C1 segment of cervical spinal cord (tissue), 14 donors: ENCODE results near the gene LDHB.
"Not testable (repeated sequence)": the region's sequence is repeated elsewhere in the genome, so short reads cannot be mapped to it uniquely, and the experiment has no call there.

Source experiments
- DNase-seq, 14 donors: peaks; one replicate each; lab custom pipeline; 2025; lab: John Stamatoyannopoulos, UW

The LDHB gene

DNA sequence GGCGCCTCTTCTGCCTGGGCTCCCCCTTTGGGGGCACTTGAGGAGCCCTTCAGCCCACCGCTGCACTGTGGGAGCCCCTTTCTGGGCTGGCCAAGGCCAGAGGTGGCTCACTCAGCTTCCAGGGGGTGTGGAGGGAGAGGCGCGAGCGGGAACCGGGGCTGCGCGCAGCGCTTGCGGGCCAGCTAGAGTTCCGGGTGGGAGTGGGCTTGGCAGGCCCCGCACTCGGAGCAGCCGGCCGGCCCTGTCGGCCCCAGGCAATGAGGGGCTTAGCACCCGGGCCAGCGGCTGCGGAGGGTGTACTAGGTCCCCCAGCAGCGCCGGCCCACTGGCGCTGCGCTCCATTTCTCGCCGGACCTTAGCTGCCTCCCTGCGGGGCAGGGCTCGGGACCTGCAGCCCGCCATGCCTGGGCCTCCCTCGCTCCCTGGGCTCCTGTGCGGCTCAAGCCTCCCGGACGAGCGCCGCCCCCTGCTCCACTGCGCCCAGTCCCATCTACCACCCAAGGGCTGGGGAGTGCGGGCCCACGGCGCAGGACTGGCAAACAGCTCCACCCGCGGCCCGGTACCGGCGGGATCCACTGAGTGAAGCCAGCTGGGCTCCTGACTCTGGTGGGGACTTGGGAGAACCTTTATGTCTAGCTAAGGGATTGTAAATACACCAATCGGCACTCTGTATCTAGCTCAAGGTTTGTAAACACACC, 3.9 kb upstream of the LDHB start:
- DNase-seq, result not testable (repeated sequence)

DNA sequence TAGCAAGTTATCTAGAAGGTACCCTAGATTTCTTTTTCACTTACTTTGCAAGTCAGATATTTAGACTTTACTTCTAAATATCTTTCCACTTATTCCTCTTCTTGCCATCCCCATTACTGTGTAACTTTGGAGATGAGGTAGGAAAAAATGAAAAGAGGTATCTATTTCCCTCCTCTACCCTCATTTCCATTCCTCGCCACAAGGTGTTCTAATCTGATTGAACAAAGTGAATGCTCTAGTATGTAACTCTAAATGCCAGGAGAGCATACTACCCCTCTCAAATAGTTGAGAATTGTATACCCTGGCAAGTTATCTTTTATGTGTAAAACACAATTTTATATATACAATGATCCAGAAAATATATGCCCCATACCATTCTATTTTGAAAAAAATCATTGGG, 1.7 kb upstream of the LDHB start:
- no peak for DNase-seq

DNA sequence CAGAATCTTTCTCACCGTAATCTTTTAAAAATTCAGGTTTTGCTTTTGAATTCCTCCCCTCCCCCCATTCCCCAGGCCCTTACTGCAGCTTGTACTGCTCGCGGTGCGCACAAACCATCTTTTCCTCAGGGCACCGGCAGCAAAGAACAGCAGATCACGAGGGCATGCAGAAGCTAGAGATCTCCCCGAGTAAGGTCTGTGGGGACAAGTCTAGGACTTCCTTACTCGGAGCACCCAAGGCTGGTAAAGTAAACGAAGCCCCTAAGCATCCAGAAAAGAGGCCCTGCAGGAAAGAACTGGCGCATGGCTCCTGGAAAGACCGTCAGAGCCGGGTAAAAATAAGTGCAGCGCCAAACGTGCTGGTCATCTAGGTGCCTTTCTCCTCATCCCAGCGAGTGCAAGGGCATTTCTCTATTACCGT, 727 bp downstream of the LDHB start:
- DNase-seq, result peak in 9 of 14 donors; percentile 56 to 73 (median 65)

DNA sequence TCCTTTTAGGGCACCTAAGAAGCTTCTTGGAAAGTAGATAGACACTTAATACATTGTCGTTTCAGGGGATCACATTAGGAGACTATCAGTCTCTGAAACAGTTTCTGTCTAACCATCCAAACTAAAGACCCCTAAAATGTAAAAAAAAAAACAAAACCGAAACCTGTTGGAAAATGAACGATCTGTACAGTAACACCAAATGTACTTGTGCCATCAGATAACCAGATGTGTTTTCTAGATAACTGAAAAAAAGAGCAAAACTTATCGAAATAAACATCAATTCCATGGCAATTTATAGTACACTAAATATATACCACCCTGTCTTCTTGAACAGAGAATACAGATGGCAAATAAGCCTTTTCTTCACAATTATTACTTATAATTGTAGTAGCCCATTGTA, 2.1 kb downstream of the LDHB start:
- no peak for DNase-seq

DNA sequence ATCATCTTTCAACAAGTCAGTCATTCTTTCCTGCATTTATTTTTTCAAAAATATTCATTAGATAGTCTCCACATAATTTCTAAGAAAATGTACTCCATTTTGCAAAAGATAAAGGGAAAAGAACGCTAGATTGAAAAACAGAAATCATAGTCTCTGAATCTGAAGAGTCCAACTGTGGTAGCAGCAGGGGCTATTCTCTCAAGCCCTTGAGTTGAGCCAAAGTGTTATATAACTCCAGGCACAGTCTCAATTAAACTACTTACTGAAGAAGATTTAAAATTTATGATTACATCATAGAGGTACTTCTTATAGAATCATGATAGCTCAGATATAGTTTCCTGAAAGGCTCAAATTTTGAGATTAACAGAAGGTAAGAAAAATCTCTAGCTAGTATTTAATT, 5.8 kb downstream of the LDHB start:
- DNase-seq, result peak in 1 of 14 donors; percentile 28

DNA sequence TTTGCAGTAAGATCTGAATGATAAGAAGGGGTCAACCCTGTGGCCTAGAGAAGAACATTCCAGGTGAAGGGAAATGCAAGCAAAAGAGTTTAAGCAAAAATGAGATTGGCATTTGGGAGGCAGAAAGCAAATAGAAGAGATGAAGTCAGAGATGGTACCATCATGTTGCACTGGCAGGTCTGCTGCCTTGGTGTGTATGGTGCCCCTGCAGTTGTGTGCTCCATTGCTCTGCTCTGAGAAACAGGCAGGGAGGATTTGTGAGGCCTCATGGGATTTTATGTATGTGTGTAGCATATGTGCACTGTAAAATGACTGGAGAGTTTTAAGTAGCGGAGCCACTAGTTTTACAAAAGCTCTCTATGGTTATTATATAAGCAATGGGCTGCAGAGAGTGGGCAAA, 6.6 kb downstream of the LDHB start:
- no peak for DNase-seq

DNA sequence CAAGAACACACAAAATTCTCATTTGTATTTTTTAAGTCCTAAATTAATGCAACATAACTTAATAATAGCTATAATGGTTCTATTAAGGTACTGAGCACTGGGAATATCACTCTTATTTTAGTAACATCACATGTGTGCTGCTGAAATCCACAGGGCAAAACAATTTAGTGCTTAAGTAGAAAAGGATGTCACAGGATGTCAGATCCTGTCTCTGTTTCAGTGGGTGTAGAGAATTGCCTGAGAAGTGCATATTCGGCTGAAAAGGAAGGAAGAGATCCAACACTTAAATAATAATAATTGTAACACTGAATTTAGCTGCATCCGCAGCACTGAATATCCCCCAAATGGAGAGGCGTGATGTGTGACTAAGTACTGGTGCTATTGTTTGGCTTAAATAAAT, 8.6 kb downstream of the LDHB start:
- no peak for DNase-seq

DNA sequence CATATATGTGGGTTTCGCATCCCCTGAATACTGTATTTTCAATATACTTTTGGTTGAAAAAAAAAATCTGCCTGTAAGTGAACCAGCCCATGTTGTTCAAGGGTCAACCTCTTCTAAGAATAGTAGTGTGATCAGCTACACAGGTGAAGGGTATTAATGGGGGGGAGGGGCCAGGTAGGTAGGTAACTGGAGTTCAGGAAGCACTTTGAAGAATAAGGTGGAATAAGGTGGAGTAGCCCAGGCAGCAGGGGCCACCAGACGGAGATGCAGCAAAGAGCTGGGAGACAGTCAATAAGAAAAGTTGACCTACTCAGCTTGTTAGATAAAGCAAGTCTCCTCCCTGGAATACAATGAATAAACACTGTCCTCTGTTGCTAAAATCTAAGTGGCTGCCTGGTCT, 9.3 kb downstream of the LDHB start:
- no peak for DNase-seq

DNA sequence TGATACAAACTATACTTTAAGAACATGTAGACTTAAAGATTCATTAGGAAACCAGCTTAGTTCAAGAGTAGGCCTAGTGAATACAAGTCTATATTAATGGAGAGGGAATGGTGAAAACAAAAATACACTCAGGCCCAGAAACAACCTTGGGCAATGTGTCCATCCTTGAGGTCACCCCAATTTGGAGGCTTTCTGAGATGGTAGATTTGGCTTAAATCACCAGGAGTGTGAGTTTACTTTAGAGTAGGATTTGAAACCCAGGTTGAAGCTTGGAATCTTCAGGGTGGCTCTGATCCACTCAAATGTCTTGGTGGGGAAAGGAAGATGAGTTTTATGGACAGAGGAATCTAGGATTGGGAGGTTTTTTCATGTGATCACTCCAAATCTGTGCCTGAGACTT, 10.5 kb downstream of the LDHB start:
- no peak for DNase-seq

DNA sequence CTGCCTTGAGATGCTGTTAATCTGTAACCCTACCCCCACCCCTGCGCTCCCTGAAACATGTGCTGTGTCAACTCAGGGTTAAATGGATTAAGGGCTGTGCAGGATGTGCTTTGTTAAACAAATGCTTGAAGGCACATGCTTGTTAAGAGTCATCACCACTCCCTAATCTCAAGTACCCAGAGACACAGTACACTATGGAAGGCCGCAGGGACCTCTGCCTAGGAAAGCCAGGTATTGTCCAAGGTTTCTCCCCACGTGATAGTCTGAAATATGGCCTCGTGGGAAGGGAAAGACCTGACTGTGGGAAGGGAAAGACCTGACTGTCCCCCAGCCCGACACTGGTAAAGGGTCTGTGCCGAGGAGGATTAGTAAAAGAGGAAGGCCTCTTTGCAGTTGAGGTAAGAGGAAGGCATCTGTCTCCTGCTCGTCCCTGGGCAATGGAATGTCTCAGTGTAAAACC, 12.6 kb downstream of the LDHB start:
- not testable (repeated sequence) for DNase-seq

DNA sequence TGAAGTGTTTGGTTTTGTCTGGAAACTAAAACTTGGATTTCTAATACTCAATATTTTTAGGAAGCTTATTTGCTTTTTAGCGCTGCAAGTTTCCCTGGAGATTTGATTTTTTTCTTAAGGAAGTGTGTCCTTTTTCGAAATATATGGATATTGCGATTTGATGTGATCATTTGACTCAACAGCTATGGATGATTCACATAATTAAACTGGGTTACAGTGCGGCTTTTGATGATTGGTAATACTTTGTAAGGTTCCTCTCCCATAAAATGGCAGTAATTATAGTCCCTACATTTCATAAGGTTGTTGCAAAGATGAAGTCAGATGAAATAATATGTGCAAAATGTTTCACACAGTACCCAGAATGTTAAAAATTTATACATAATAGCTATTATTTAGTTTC, 13.1 kb downstream of the LDHB start:
- DNase-seq, result no peak

DNA sequence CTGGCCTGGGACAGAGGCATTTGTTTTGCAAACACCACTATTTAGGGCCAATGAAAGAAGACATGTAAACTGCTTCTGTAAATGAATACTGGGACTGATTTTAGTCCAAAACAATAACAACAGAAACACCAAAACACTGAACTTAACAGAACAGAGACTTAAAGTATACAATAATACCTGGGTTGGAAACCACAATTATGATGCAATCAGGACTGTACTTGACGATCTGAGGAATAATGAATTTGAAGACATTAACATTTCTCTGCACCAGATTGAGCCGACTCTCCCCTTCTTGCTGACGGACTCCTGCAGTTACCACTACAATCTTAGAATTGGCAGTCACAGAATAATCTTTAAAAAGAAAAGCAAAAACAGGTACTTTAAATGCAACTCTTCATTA, 13.9 kb downstream of the LDHB start:
- DNase-seq, result no peak

DNA sequence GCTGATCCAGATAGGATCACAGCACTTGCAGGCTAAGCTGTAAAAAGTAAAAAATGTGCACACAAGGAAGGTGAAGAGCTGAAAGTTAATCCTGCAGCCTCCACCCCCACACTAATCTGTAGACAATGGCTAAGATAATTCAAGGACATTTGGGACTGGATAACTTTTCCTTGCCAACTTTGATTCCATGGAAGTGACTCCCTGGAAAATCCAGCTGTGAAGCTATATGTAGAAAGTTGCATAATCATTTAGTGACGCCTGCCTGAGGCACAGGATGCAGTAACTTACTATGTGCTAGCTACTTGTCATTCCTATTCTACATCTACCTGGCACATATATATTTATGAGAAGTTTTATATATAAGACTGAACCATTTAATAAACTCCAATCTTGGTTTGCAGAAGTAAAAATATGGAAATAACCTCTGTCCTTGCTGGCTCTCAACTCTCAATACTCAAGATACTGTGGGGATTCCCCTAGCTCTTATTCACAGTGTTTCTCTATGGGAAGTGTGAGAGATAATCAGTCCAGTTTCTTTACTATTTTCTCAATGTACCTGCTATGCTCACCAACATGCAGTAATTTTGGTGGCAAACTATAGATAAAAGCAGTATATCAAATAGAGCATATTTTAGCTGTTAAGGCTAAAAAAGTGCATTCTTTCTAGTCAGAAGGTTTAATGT, 14.8 kb downstream of the LDHB start:
- no peak for DNase-seq

DNA sequence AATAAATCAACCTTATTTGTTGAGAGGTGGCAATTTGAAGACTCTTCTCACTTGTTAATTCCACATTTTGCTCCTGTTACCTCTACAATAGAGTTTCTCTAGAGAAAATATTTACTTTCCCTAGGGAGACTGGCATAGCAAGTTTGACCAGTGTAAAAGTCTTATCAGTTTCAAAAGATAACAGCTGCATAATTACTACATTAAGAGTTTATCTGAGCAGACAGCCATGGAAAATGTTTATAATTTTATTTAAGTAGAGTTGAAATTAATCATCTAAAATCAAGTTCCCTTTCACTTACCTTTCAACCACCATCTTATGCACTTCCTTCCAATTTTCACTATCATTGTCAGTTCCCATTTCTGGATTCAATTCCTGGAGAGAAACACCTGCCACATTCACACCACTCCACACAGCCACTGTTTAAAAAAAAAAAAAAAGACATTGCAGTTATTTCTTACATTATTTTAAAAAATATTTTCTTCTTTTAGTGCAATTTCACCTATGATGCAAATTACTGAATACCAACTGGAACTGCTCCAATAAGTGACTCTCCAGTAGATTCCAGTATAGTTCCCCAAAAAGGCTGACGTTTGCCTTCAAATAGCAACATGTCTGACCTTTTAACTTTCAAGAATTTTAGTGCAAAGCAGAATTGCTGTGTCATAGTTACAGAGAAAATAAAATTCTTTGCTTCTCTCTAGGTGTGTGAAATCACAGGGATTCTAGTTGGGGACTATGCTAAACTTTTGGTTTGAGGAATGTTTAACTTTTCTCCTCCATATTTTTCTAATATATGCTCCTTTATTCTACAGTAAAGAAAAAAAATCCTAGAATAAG, 19.4 kb downstream of the LDHB start:
- no peak for DNase-seq

DNA sequence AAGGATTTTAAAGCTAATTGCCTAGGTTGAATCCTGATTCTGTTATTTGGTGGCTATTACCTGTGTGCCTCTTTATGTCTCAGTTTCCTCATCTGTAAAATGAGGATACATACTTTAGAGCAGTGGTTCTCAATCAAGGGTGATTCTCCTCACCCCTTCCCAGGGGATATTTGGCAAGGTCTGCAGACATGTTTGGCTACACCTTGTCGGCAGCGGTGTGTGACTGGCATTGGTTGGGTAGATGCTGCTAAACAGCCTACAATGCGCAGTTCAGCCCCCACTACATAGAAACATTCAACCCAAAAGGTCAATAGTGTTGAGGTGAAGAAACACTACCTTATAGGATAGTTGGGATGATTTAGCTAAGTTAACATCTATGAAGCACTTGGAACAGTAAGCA, 23.4 kb downstream of the LDHB start:
- no peak for DNase-seq

DNA sequence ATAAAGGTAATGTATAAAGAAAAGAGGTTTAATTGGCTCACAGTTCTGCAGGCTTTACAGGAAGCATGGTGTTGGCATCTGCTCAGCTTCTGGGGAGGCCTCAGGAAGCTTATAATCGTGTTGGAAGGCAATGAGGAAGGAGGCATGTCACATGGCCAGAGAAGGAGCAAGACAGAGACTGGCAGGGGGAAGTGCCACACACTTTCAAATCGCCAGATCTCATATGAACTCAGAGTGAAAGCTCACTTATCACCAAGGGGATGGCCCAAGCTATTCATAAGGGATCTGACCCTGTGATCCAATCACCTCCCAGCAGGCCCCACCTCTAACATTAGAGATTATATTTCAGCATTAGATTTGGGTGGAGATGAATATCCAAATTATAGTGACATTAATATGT, 26.3 kb downstream of the LDHB start:
- no peak for DNase-seq

DNA sequence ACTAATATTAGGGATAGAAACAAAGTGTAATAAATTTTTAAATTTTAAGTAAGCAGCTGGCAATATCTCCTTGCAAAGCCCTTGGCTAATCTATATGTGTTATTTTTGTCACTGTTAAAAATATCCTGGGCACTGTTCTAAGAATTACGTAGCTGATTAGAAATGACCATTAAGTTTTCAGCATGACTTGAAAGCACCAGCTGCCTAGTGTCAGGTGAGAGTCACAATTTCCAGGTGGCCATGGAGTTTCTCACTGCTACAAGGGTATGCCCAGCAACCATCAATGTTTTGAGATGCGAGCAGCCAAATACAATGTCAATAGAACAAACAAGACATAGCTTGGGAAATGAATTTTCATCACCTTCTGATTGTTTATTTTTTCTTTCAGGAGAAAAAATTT, 29.7 kb downstream of the LDHB start:
- DNase-seq, result no peak

DNA sequence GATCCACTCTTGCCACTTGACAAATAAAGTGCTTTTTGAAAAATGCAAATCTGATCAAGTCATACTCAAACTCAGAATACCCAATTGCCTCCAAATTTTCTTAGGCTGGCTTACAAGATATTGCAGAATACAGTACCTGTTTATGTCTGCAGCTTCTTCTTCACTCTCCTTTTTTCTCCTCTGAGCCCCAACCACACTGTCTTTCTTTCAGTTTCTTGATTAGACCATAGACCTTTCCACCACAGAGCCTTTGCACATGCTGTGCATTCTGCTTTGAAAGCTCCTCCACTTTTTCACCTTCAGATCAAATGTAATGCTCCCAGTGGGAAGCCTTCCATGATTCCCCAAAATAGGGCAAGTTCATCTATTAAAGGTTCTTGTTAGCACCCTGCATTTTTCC, 39.1 kb downstream of the LDHB start:
- DNase-seq, result no peak

DNA sequence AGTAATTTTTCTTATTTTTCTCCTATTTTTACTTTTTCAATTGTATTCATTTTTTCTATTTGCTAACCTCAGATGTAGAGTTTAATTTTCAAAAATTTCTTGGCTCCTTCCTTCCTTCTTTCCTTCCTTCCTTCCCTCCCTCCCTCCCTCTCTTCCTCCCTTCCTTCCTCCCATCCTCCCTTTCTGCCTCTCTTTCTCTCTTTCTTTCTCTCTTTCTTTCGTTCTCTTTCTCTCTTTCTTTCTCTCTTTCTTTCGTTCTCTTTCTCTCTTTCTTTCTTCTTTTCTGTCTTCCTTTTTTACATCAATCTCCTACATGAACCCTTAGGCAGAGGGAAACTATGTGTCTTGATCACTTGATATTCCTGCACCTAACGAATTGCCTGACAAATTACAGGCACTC, 40.6 kb downstream of the LDHB start:
- DNase-seq, result no peak

DNA sequence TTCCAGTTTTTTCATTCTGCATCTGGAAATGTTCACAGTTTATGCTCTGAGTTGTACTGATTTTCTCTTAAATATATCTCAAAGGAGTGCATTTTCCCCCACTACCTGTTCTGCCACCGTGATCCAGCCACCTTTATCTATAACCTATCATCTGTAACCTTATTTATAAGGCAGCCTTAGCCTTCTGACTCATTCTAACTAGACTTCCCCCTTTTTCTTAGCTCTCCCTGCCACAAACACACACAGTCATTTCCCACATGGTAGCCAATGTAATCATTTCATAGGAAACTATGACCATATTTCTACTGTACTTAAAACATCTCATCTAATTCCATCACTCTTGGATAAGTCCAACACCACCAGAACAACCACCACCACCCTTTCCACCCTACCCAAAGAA, 42.2 kb downstream of the LDHB start:
- no peak for DNase-seq

DNA sequence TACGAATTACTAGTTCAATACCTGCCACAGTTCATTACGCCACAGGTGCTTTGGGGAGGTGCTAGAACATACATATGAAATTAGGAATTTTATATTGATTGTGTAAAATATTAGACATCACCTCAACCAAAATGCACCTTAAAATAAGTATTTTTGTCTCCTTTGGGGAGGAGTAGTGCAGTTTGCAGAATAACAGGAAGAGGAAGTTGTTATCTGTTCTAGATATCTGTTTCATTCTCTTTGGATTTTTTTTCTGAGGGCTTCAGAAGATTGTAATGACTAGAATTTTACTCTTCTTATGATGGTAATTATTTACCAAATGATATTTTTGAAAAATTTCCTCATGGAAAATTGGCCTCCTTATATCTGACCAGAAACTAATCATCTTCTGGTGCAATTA, 43.1 kb downstream of the LDHB start:
- no peak for DNase-seq

DNA sequence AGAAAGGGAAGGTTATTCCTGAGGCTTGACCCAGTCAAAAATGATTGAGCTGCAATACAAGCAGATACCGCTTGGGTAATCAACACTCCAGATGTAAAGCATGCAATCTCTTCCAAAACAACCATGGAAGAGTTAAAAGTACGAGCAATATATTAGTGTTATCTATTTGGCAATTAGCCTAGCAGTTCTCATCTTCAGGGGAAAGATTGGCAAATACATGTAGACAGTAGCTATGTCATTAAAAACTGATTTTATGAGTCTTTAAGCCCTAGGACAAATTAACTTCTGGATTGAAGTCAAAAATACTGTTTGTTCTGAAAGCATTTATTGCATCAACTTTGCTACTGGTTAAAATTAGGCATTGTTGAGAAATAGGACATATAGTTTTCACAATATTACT, 43.7 kb downstream of the LDHB start:
- no peak for DNase-seq

DNA sequence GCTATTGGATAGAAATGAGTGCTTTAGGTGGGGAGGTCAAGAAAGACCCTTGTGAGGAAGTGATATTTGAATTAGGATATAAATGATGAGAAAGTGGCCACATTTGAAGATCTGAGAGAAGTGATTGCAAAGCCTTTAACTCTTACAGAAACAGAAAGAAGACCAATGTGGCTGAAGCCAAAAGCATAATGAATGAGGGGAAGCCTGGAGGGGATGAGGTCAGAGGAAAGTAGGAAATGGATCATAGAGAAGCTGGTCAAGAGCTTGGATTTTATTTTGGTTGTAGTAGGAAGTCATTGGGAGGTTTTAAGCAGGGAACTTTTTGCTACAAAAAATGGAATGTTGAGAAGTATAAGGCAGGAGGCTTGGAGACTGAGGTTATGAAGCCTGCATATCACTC, 49.4 kb downstream of the LDHB start:
- no peak for DNase-seq
